Type B pancreatic cell (in vitro differentiated cells): Measurements from ENCODE around the gene STEAP1B. TPM values are rescaled to one million over a fixed set of nuclear protein-coding genes. Genes with fewer than 3 reads are reported as not detected.

Experiments used
- DNase-seq: peaks from one replicate; pipeline ENCODE4 v3.0.0; 2021; ENCODE audit warnings: mixed read lengths; ENCODE audit not compliant: unreplicated experiment; ENCODE audit errors: extremely low spot score
- H3K27ac Mint-ChIP-seq: 2 replicates; pipeline ENCODE4 v1.8.0; 2021; ENCODE audit warnings: mild to moderate bottlenecking, mixed read lengths
- H3K27me3 Mint-ChIP-seq: 2 replicates; pipeline ENCODE4 v1.8.0; 2021; ENCODE audit warnings: mixed read lengths
- H3K36me3 Mint-ChIP-seq: 2 replicates; pipeline ENCODE4 v1.8.0; 2021; ENCODE audit warnings: mixed read lengths
- H3K4me1 Mint-ChIP-seq: one replicate; pipeline ENCODE4 v1.8.0; 2021; ENCODE audit warnings: mixed read lengths; ENCODE audit not compliant: unreplicated experiment
- H3K4me3 Mint-ChIP-seq: 2 replicates; pipeline ENCODE4 v1.8.0; 2021; ENCODE audit warnings: mild to moderate bottlenecking, mixed read lengths
- H3K9me3 Mint-ChIP-seq: 2 replicates; pipeline ENCODE4 v1.8.0; 2021; ENCODE audit warnings: mixed read lengths
- total RNA-seq: library from RNA; stranded (reverse); gene quantifications from 2 replicates; pipeline ENCODE4 v1.2.1, GENCODE V29; 2021; ENCODE audit warnings: low replicate concordance
- TF ChIP-seq, protein P1 (sequence below): fragments of 200-600 bp; sonication (generic); conservative IDR thresholded peaks from 2 replicates; pipeline ENCODE4 v1.5.0; 2021; ENCODE audit warnings: antibody characterized with exemption, mild to moderate bottlenecking

The STEAP1B gene
- total RNA-seq, 1 donor from 2014 or later, result 2.0 TPM

DNA sequence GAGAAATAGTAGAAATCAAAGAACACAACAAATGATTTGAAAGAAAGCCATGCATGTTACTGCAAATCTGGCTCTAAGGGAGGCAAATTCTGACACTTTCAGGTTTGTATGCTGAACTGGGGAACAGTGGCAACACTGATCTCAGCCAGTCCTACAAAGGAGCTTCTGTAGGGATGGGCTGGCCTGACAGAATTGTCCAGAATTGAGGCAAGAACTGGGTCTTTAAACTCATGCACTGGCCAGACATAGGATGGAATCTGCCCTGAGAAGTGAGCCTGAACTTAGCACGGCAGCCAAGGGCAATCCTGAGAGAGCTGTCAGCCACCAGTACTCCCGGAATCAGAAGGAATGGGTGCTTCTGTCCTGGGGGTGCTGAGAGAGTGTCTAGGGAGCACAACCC lies 72.1 kb downstream of the STEAP1B start:
- Mint-ChIP-seq H3K4me3 (no peak overlapping the region), H3K4me1 (peaks cover 13% of the 10 kb centered on the region)

DNA sequence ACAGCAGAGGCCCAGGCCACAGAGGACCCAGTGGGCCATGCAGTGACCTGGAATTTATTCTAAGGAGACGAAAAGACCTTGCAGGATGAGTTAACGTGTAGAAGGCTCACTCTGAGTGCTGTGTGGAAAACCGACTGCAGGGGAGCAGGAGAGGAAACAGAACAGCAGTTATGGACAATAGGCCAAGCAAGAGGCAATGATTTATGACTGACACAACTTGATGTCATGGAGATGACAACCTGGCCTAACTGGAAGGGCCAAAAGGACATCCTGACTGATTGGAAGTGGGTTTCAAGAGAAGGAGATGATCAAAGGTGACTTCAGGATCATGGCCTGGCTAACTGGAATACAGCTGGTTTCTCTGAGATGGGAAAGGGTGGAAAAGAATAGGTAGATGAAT lies 72.9 kb downstream of the STEAP1B start:
- TF ChIP-seq, protein P1, sequence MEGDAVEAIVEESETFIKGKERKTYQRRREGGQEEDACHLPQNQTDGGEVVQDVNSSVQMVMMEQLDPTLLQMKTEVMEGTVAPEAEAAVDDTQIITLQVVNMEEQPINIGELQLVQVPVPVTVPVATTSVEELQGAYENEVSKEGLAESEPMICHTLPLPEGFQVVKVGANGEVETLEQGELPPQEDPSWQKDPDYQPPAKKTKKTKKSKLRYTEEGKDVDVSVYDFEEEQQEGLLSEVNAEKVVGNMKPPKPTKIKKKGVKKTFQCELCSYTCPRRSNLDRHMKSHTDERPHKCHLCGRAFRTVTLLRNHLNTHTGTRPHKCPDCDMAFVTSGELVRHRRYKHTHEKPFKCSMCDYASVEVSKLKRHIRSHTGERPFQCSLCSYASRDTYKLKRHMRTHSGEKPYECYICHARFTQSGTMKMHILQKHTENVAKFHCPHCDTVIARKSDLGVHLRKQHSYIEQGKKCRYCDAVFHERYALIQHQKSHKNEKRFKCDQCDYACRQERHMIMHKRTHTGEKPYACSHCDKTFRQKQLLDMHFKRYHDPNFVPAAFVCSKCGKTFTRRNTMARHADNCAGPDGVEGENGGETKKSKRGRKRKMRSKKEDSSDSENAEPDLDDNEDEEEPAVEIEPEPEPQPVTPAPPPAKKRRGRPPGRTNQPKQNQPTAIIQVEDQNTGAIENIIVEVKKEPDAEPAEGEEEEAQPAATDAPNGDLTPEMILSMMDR, result no peak
- H3K27me3 Mint-ChIP-seq, result no peaks in the 10 kb centered on the region
- peaks cover 9% of the 10 kb centered on the region for H3K4me1 Mint-ChIP-seq
- no peak overlapping the region for H3K4me3 Mint-ChIP-seq
- no peak overlapping the region for H3K27ac Mint-ChIP-seq
- peaks cover 14% of the 10 kb centered on the region for H3K9me3 Mint-ChIP-seq
- DNase-seq, result no peak
- no peaks in the 10 kb centered on the region for H3K36me3 Mint-ChIP-seq

More for the DNA sequence above, 72.1 kb downstream of the STEAP1B start:
- TF ChIP-seq, protein P1, result no peak
- Mint-ChIP-seq H3K9me3 (peaks cover 14% of the 10 kb centered on the region), H3K27me3 (no peaks in the 10 kb centered on the region), H3K27ac (no peak overlapping the region), H3K36me3 (no peaks in the 10 kb centered on the region)
- DNase-seq, result no peak

DNA sequence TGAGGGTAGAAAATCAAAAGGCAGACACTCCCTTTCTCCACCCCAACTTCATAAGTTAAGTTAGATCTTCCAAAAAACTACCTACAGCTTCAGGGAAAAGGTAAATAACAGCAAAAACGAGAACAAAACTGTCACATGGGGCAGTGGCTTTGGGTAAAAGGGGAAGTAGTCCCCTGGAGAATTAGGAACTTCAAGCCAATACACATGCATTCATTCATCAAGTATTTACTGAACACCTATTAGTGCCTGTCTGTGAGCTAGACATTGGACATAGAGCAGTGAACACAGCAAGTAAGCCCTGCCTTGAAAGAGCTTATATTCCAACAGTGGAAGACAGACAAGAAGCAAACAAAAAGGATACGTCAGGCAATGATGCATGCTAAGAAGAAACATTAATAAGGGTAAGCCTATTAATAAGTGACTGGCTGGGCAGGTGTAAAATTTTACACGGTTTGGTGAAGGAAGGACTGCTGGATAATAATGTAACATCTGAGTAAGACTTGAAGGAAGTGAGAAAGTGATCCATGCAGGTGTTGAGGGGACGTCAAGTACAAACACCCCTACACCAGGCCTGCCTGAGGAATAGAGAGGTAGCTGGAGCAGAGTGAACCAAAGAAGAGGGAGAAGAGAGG lies 73.4 kb downstream of the STEAP1B start:
- TF ChIP-seq, protein P1, result no peak
- Mint-ChIP-seq H3K27me3 (no peaks in the 10 kb centered on the region), H3K9me3 (peaks cover 14% of the 10 kb centered on the region), H3K4me3 (no peak overlapping the region), H3K27ac (no peak overlapping the region), H3K4me1 (peaks cover 9% of the 10 kb centered on the region), H3K36me3 (no peaks in the 10 kb centered on the region)
- no peak for DNase-seq

DNA sequence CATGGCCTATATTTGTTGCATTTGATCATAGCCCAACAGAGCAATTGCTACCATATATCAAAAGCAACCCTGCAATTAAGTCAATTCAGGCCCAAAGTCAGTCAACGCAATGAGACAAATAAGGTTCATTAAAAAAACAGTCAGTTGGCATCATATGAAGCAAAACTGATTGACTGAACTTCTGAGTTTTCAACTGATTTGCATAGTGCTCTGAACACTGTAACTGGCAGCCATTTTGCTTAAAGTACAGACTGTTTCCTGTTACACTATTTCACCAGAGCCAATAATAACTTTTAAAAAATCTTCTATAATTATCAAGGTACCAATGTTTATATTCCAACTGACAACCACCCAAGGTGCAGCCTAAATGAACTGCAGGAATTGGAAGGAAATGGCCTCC lies 74.6 kb downstream of the STEAP1B start:
- Mint-ChIP-seq H3K4me1 (peaks cover 5% of the 10 kb centered on the region), H3K9me3 (peaks cover 10% of the 10 kb centered on the region), H3K4me3 (no peak overlapping the region), H3K27me3 (no peaks in the 10 kb centered on the region), H3K27ac (no peak overlapping the region), H3K36me3 (no peaks in the 10 kb centered on the region)
- TF ChIP-seq, protein P1, result no peak
- DNase-seq, result no peak

DNA sequence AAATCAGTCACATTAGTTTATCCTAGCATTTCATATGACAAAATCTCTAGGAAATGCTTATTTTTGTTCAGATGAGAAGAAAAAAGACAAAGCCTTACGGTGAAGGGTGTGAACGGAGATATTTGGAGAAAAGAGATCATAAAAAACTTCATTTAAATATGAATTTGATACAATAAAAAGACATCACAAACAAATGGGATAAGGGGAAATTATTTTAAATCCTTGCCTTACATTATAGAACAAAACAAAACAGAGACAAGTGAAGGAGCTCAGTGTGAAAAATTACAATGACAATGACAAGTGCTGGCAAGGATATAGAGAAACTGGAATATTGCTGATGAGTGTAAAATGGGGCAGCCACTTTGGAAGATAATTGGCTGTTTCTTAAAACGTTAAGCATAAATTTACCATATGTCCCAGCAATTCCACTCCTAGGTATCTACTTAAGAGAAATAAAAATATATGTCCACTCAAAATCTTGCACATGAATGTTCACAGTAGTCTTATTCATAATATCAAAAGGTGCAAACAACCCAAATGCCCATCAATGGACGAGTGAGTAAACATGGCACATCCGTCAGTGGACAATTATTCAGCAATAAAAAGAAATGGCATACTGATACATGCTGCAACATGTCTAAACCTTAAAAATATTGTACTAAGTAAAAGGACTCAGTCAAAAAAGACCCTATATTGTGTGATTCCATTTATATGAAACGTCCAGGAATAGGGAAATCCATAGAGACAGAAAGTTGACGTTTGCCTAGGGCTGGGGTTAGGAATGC lies 77.0 kb downstream of the STEAP1B start:
- Mint-ChIP-seq H3K27ac (no peak overlapping the region), H3K4me3 (no peak overlapping the region), H3K36me3 (no peaks in the 10 kb centered on the region), H3K9me3 (peaks cover 7% of the 10 kb centered on the region), H3K27me3 (no peaks in the 10 kb centered on the region), H3K4me1 (peaks cover 8% of the 10 kb centered on the region)
- TF ChIP-seq, protein P1, result no peak
- no peak for DNase-seq
